PFSK-1 (cell line): ENCODE measurements around the gene EP300.

Source experiments
- FOXP2 ChIP-seq: optimal IDR thresholded peaks from 2 replicates; pipeline ENCODE3; 2011; ENCODE audit warnings: borderline replicate concordance, control low read depth, inconsistent platforms; ENCODE audit not compliant: insufficient read depth; ENCODE audit errors: extremely low read length, extremely low read depth
- POLR2AphosphoS5 ChIP-seq: IDR thresholded peaks from 2 replicates; pipeline ENCODE4 v1.6.1; 2012; ENCODE audit warnings: low read depth, mild to moderate bottlenecking, control low read depth, low read length, moderate library complexity
- SIN3A ChIP-seq: IDR thresholded peaks from 2 replicates; pipeline ENCODE4 v1.6.1; 2012; ENCODE audit warnings: mild to moderate bottlenecking, low read length, moderate library complexity, borderline replicate concordance; ENCODE audit not compliant: insufficient read depth
- TAF1 ChIP-seq: IDR thresholded peaks from 2 replicates; pipeline ENCODE4 v1.6.1; 2012; ENCODE audit warnings: low read length, control low read depth, borderline replicate concordance; ENCODE audit not compliant: insufficient read depth
- TF ChIP-seq, protein P1 (sequence below), 2 experiments: IDR thresholded peaks; 2 replicates each; pipeline versions ENCODE4 v1.6.1 to v1.8.0; 2011 to 2012; ENCODE audit warnings: low read depth in 2 of 2, low read length in 2 of 2, control low read depth in 1 of 2, inconsistent platforms in 1 of 2, mild to moderate bottlenecking in 1 of 2, moderate library complexity in 1 of 2; ENCODE audit not compliant: insufficient read depth in 1 of 2

Gene EP300

DNA sequence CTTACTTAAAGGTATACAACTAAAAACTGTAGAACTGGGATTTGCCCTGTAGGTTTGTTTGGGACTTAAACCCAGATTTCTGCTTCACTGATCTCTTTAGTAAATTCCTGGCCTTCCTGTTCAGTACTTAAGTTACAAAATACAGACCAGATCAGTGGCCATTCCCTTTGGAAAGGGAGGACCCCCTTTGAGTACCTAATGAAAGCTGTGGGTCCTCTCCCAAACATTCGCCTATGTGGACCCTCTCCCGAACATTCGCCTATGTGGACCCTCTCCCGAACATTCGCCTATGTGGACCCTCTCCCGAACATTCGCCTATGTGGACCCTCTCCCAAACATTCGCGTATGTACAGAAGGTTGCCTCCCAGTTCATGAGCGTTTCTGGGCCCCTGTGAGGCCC lies 123.0 kb downstream of the EP300 start:
- TF ChIP-seq FOXP2 (no peak), SIN3A (no peak), POLR2AphosphoS5 (no peak), TAF1 (no peak)
- TF ChIP-seq, protein P1, sequence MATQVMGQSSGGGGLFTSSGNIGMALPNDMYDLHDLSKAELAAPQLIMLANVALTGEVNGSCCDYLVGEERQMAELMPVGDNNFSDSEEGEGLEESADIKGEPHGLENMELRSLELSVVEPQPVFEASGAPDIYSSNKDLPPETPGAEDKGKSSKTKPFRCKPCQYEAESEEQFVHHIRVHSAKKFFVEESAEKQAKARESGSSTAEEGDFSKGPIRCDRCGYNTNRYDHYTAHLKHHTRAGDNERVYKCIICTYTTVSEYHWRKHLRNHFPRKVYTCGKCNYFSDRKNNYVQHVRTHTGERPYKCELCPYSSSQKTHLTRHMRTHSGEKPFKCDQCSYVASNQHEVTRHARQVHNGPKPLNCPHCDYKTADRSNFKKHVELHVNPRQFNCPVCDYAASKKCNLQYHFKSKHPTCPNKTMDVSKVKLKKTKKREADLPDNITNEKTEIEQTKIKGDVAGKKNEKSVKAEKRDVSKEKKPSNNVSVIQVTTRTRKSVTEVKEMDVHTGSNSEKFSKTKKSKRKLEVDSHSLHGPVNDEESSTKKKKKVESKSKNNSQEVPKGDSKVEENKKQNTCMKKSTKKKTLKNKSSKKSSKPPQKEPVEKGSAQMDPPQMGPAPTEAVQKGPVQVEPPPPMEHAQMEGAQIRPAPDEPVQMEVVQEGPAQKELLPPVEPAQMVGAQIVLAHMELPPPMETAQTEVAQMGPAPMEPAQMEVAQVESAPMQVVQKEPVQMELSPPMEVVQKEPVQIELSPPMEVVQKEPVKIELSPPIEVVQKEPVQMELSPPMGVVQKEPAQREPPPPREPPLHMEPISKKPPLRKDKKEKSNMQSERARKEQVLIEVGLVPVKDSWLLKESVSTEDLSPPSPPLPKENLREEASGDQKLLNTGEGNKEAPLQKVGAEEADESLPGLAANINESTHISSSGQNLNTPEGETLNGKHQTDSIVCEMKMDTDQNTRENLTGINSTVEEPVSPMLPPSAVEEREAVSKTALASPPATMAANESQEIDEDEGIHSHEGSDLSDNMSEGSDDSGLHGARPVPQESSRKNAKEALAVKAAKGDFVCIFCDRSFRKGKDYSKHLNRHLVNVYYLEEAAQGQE (IDR thresholded peaks at IDR 0.05; ENCODE audit: insufficient read depth in 1 of 2, low read depth in 2 of 2, low read length in 2 of 2) = no peak

DNA sequence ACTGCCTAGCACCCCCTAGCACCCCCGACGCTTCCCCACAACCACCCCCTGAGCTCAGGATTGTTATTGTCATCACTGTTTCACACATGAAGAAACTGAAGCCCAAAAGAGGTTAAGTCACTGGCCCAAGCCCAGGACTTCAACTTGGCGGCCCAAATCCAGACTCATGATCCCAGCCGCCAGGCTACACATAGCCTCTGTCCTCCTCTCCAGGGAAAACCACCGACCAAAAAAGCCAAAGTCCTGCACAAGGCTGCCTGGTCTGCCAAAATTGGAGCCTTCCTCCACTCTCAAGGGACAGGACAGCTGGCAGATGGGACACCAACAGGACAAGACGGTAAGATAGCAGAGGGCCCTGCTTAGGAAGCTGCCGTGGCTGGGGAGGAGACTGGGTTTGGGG lies 123.5 kb downstream of the EP300 start:
- TF ChIP-seq POLR2AphosphoS5 (no peak), FOXP2 (no peak), TAF1 (no peak), SIN3A (no peak)
- TF ChIP-seq, protein P1 (IDR thresholded peaks at IDR 0.05; ENCODE audit: insufficient read depth in 1 of 2, low read depth in 2 of 2, low read length in 2 of 2) = no peak

DNA sequence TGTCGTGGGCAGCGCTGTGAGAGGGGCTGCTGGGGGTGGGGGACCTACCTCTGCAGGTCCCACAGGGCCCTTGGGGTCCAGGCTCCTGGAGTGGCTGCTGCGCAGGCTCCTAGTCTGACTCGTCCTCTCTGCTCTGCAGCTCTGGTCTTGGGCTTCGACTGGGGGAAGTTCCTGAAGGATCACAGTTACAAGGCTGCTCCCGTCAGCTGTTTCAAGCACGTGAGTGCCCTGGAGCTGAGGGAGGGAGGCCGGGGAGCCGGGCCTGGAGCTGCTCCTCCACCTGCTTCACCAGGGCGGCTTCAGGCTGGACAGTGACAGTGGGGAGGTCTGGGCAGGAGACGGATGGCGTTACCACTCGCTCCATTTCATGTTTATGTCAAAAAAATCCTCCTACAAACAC lies 124.6 kb downstream of the EP300 start:
- TF ChIP-seq, protein P1 (IDR thresholded peaks at IDR 0.05; ENCODE audit: insufficient read depth in 1 of 2, low read depth in 2 of 2, low read length in 2 of 2) = no peak
- no peak for TF ChIP-seq POLR2AphosphoS5
- TF ChIP-seq FOXP2 = no peak
- no peak for TF ChIP-seq TAF1
- no peak for TF ChIP-seq SIN3A

DNA sequence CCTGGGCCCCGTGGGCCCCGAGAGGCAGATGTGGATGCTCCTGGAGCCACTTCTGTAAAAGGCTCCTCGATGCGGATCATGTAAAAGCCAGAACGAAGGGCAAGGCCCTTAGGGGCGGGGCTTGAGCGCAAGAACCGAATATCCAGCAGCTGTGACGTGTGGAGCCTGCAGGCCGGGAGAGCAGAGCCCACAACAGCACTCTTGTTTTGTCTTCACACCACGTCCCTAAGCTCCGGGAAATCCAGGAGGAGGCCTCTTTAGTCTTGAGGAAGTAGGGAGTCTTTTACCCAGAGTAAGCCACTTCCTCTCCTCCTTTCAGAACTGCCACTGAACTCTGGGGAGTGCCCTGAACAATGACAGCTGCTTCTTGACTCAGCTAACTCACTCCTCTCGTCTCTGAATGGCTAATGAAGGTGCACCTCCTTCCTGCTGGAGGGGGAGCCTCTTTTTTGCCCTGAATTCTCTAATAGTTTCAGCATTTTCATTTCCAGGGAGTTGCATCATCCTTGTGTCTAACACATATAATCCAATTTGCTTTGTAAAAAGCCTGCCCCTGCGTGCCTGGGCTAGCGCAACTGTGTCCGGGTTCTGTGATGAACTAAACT lies 125.3 kb downstream of the EP300 start:
- peak; percentile 40; the same call in 1 of the 2 replicates for TF ChIP-seq SIN3A
- TF ChIP-seq, protein P1 (IDR thresholded peaks at IDR 0.05; ENCODE audit: insufficient read depth in 1 of 2, low read depth in 2 of 2, low read length in 2 of 2) = no peak
- TF ChIP-seq POLR2AphosphoS5 = peak; percentile 29; the same call in 1 of the 2 replicates
- peak; percentile 8 for TF ChIP-seq FOXP2
- TF ChIP-seq TAF1 = no peak
